Neural cell (in vitro differentiated cells): ENCODE results near the gene TMEM205. TPM values are rescaled to one million over a fixed set of nuclear protein-coding genes. Genes with fewer than 3 reads are reported as not detected.

ENCODE experiments used
- H2AFZ ChIP-seq: fragments of 200-600, 300-800 bp; sonication (generic), shearing (Covaris generic); 2 replicates; pipeline ENCODE4 v1.6.0; 2014; ENCODE audit warnings: low read depth, mild to moderate bottlenecking, antibody characterized with exemption, low read length, moderate library complexity
- H3F3A ChIP-seq: fragments of 200-600 bp; shearing (Covaris generic); 2 replicates; pipeline ENCODE4 v1.6.1; 2016; ENCODE audit warnings: mild to moderate bottlenecking, moderate library complexity, mixed read lengths, antibody characterized with exemption, low read length; ENCODE audit not compliant: insufficient read depth, poor library complexity, severe bottlenecking
- H3K27ac ChIP-seq: fragments of 200-600, 300-800 bp; sonication (generic), shearing (Covaris generic); 2 replicates; pipeline ENCODE4 v1.5.1; 2014; ENCODE audit warnings: mild to moderate bottlenecking, low read length, moderate library complexity
- H3K27me3 ChIP-seq: fragments of 300-800, 200-600 bp; sonication (generic), shearing (Covaris generic); 2 replicates; pipeline ENCODE4 v1.6.0; 2014; ENCODE audit warnings: mild to moderate bottlenecking, low read depth, low read length, moderate library complexity; ENCODE audit not compliant: insufficient read depth
- H3K36me3 ChIP-seq: fragments of 300-800, 200-600 bp; sonication (generic), shearing (Covaris generic); 2 replicates; pipeline ENCODE4 v1.5.1; 2014; ENCODE audit warnings: mild to moderate bottlenecking, antibody characterized with exemption, low read length, moderate library complexity; ENCODE audit not compliant: insufficient read depth
- H3K4me2 ChIP-seq: fragments of 300-800, 200-600 bp; sonication (generic), shearing (Covaris generic); 2 replicates; pipeline ENCODE4 v1.6.0; 2014; ENCODE audit warnings: mild to moderate bottlenecking, low read length
- H3K4me3 ChIP-seq: fragments of 300-800, 200-600 bp; sonication (generic), shearing (Covaris generic); 2 replicates; pipeline ENCODE4 v1.5.1; 2014; ENCODE audit warnings: mild to moderate bottlenecking, low read length, moderate library complexity
- H3K79me2 ChIP-seq: fragments of 200-600 bp; shearing (Covaris generic); replicated peaks from 2 replicates; pipeline ENCODE4 v1.6.0; 2014; ENCODE audit warnings: mild to moderate bottlenecking, low read length, moderate library complexity; ENCODE audit not compliant: insufficient read depth
- H3K9ac ChIP-seq: fragments of 300-800, 200-600 bp; sonication (generic), shearing (Covaris generic); 2 replicates; pipeline ENCODE4 v1.6.1; 2016; ENCODE audit warnings: mild to moderate bottlenecking, low read length, mixed read lengths
- H3K9me2 ChIP-seq: fragments of 200-600 bp; shearing (Covaris generic); 2 replicates; pipeline ENCODE4 v1.6.1; 2016; ENCODE audit warnings: mild to moderate bottlenecking, low read length, mixed read lengths; ENCODE audit not compliant: insufficient read depth
- H3K9me3 ChIP-seq: fragments of 200-600, 300-800 bp; sonication (generic), shearing (Covaris generic); 2 replicates; pipeline ENCODE4 v1.6.1; 2016; ENCODE audit warnings: mild to moderate bottlenecking, mixed run types, low read length, moderate library complexity, mixed read lengths
- H4K20me1 ChIP-seq: fragments of 200-600 bp; shearing (Covaris generic); 2 replicates; pipeline ENCODE4 v1.6.1; 2016; ENCODE audit warnings: mild to moderate bottlenecking, mixed run types; ENCODE audit not compliant: insufficient read depth
- EP300 ChIP-seq: fragments of 450-650 bp; conservative IDR thresholded peaks from 2 replicates; pipeline ENCODE4 v1.6.1; 2014; ENCODE audit warnings: antibody characterized with exemption, mild to moderate bottlenecking, moderate library complexity; ENCODE audit not compliant: poor library complexity, severe bottlenecking
- EZH2 ChIP-seq: fragments of 200-600, 300-800 bp; shearing (Covaris generic), sonication (generic); IDR thresholded peaks from 2 replicates; pipeline ENCODE4 v1.6.1; 2014; ENCODE audit warnings: antibody characterized with exemption, low read length, borderline replicate concordance, mild to moderate bottlenecking; ENCODE audit not compliant: insufficient read depth, poor library complexity, severe bottlenecking
- MXI1 ChIP-seq: fragments of 450-650 bp; conservative IDR thresholded peaks from 2 replicates; pipeline ENCODE4 v1.6.1; 2014; ENCODE audit warnings: antibody characterized with exemption, mild to moderate bottlenecking; ENCODE audit not compliant: poor library complexity, severe bottlenecking
- POLR2AphosphoS5 ChIP-seq: IDR thresholded peaks from 2 replicates; pipeline ENCODE4 v1.6.1; 2012
- RAD21 ChIP-seq: fragments of 450-650 bp; conservative IDR thresholded peaks from 2 replicates; pipeline ENCODE4 v1.6.1; 2014; ENCODE audit warnings: antibody characterized with exemption, mild to moderate bottlenecking, moderate library complexity
- SMC3 ChIP-seq: fragments of 450-650 bp; conservative IDR thresholded peaks from 2 replicates; pipeline ENCODE4 v1.6.1; 2014; ENCODE audit warnings: antibody characterized with exemption, mild to moderate bottlenecking, moderate library complexity; ENCODE audit not compliant: poor library complexity
- TAF1 ChIP-seq: IDR thresholded peaks from 2 replicates; pipeline ENCODE4 v1.6.1; 2012; ENCODE audit warnings: low read depth
- polyA plus RNA-seq: library from polyadenylated mRNA; depleted of rRNA; stranded (reverse); fragments of >200 nt; gene quantifications from 2 replicates; pipeline ENCODE4 v1.2.3, GENCODE V29; 2014
- TF ChIP-seq, protein P1 (sequence below): IDR thresholded peaks from 2 replicates; pipeline ENCODE4 v1.6.1; 2012; ENCODE audit warnings: borderline replicate concordance
- TF ChIP-seq, protein P2 (sequence below): fragments of 450-650 bp; IDR thresholded peaks from 2 replicates; pipeline ENCODE4 v1.5.1; 2014; ENCODE audit warnings: antibody characterized with exemption, mild to moderate bottlenecking, moderate library complexity; ENCODE audit not compliant: poor library complexity, severe bottlenecking

The TMEM205 gene
- polyA plus RNA-seq, 1 donor from 2014 or later: 136 TPM

DNA sequence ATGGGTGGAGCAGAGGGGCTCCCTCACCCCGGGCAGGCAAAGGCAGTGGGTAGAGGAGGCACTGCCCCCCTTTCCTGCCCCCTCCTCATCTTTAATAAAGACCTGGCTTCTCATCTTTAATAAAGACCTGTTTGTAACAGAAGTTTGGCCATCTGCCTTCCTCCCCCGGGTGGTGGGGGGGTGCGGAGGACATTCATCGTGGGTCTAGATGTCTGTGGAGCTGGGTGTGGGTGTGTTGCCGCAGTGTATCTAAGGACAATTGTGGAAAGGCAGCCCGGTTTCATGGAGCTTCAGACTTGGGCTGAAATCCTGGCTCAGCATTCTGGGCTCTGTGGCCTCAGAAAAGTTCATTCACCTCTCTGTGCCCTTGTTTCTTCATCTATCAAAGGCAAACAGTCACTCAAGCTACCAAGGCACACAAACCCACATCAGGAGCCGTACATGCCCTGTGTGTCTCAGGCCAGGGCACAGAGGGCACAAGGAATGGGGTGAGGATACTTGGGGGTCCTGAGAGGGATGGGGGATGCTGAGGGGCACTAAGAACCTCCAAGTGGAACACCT lies 19.6 kb upstream of the TMEM205 start:
- TF ChIP-seq EP300: no peak
- TF ChIP-seq POLR2AphosphoS5: no peak
- TF ChIP-seq RAD21: no peak
- TF ChIP-seq MXI1: no peak
- no peak for TF ChIP-seq SMC3
- TF ChIP-seq, protein P1, sequence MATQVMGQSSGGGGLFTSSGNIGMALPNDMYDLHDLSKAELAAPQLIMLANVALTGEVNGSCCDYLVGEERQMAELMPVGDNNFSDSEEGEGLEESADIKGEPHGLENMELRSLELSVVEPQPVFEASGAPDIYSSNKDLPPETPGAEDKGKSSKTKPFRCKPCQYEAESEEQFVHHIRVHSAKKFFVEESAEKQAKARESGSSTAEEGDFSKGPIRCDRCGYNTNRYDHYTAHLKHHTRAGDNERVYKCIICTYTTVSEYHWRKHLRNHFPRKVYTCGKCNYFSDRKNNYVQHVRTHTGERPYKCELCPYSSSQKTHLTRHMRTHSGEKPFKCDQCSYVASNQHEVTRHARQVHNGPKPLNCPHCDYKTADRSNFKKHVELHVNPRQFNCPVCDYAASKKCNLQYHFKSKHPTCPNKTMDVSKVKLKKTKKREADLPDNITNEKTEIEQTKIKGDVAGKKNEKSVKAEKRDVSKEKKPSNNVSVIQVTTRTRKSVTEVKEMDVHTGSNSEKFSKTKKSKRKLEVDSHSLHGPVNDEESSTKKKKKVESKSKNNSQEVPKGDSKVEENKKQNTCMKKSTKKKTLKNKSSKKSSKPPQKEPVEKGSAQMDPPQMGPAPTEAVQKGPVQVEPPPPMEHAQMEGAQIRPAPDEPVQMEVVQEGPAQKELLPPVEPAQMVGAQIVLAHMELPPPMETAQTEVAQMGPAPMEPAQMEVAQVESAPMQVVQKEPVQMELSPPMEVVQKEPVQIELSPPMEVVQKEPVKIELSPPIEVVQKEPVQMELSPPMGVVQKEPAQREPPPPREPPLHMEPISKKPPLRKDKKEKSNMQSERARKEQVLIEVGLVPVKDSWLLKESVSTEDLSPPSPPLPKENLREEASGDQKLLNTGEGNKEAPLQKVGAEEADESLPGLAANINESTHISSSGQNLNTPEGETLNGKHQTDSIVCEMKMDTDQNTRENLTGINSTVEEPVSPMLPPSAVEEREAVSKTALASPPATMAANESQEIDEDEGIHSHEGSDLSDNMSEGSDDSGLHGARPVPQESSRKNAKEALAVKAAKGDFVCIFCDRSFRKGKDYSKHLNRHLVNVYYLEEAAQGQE: no peak
- no peak for TF ChIP-seq EZH2
- TF ChIP-seq TAF1: no peak
- TF ChIP-seq, protein P2, sequence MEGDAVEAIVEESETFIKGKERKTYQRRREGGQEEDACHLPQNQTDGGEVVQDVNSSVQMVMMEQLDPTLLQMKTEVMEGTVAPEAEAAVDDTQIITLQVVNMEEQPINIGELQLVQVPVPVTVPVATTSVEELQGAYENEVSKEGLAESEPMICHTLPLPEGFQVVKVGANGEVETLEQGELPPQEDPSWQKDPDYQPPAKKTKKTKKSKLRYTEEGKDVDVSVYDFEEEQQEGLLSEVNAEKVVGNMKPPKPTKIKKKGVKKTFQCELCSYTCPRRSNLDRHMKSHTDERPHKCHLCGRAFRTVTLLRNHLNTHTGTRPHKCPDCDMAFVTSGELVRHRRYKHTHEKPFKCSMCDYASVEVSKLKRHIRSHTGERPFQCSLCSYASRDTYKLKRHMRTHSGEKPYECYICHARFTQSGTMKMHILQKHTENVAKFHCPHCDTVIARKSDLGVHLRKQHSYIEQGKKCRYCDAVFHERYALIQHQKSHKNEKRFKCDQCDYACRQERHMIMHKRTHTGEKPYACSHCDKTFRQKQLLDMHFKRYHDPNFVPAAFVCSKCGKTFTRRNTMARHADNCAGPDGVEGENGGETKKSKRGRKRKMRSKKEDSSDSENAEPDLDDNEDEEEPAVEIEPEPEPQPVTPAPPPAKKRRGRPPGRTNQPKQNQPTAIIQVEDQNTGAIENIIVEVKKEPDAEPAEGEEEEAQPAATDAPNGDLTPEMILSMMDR: no peak
- Histone ChIP-seq H3K9me3 (no peaks in the 10 kb centered on the region), H3K27ac (no peak overlapping the region), H4K20me1 (no peaks in the 10 kb centered on the region), H2AFZ (no peak overlapping the region), H3K4me2 (no peak overlapping the region), H3K9me2 (no peaks in the 10 kb centered on the region), H3K36me3 (peaks cover 5% of the 10 kb centered on the region), H3K4me3 (no peak overlapping the region), H3K27me3 (no peaks in the 10 kb centered on the region), H3F3A (no peaks in the 10 kb centered on the region), H3K79me2 (no peaks in the 10 kb centered on the region), H3K9ac (no peak overlapping the region)

DNA sequence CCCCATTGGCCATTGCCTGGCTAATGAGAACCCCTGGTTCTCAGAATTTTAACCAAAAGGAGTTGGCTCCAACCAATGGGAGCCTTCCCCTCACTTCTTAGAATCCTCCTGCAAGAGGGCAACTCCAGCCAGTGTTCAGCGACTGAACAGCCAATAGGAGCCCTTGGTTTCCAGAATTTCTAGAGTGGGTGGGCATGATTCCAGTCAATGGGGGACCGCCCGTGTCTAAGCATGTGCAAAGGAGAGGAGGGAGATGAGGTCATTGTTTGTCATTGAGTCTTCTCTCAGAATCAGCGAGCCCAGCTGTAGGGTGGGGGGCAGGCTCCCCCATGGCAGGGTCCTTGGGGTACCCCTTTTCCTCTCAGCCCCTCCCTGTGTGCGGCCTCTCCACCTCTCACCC lies 18.9 kb upstream of the TMEM205 start:
- Histone ChIP-seq H3K4me2 (no peak overlapping the region), H2AFZ (no peak overlapping the region), H3K4me3 (no peak overlapping the region), H3K9ac (no peak overlapping the region), H3K9me3 (no peaks in the 10 kb centered on the region), H3F3A (no peaks in the 10 kb centered on the region), H3K27ac (no peak overlapping the region), H3K79me2 (no peaks in the 10 kb centered on the region), H3K9me2 (no peaks in the 10 kb centered on the region), H3K27me3 (no peaks in the 10 kb centered on the region), H4K20me1 (no peaks in the 10 kb centered on the region), H3K36me3 (peaks cover 5% of the 10 kb centered on the region)
- no peak for TF ChIP-seq POLR2AphosphoS5
- TF ChIP-seq, protein P1: no peak
- no peak for TF ChIP-seq SMC3
- no peak for TF ChIP-seq EP300
- no peak for TF ChIP-seq RAD21
- no peak for TF ChIP-seq MXI1
- TF ChIP-seq, protein P2: no peak
- TF ChIP-seq TAF1: no peak
- TF ChIP-seq EZH2: no peak
